SH-SY5Y (cell line): ENCODE measurements around the gene GAL3ST1.

ENCODE experiments used
- GATA2 ChIP-seq: IDR thresholded peaks from 2 replicates; pipeline ENCODE4 v1.6.1; 2011; ENCODE audit warnings: mild to moderate bottlenecking, low read depth, low read length
- GATA3 ChIP-seq: IDR thresholded peaks from 2 replicates; pipeline ENCODE4 v1.6.1; 2011; ENCODE audit warnings: low read depth, mild to moderate bottlenecking, low read length, moderate library complexity

GRCh38 chr22:30546616-30547015 lies 27.8 kb downstream of the GAL3ST1 start, which contains the start of gene SEC14L6:
- TF ChIP-seq GATA3: no peak
- no peak for TF ChIP-seq GATA2
